GM18861 (cell line): ENCODE measurements around the gene DRD1.
A peak's percentile ranks its signal among the peaks of the same experiment; 100 is the strongest.

Experiments used
- ATAC-seq: cut with Tn5 transposase; IDR thresholded peaks from one replicate; pipeline ENCODE4 v1.9.1; 2021; ENCODE audit not compliant: unreplicated experiment

DRD1 gene

GRCh38 chr5:175444060-175444904, at the start of gene DRD1:
Gene DRD1 (minus strand): TSS chr5:175444182. CDS start chr5:175443099, 1,083 bp downstream.
- ATAC-seq, result peak; percentile 75

- no peak for ATAC-seq
Measured at GRCh38 chr5:175493726-175494125, 49.7 kb upstream of the DRD1 start.

GRCh38 chr5:175493260-175493659, 49.3 kb upstream of the DRD1 start:
- no peak for ATAC-seq

- ATAC-seq, result no peak
Measured at GRCh38 chr5:175491223-175491622, 47.2 kb upstream of the DRD1 start.

- ATAC-seq, result no peak
Measured at GRCh38 chr5:175489693-175490443, 45.9 kb upstream of the DRD1 start.

GRCh38 chr5:175487514-175488222, 43.7 kb upstream of the DRD1 start:
- no peak for ATAC-seq

GRCh38 chr5:175485631-175486030, 41.6 kb upstream of the DRD1 start:
- ATAC-seq, result no peak

GRCh38 chr5:175484829-175485228, 40.8 kb upstream of the DRD1 start:
- no peak for ATAC-seq

- ATAC-seq, result no peak
Measured at GRCh38 chr5:175484322-175484721, 40.3 kb upstream of the DRD1 start.

GRCh38 chr5:175483337-175483736, 39.4 kb upstream of the DRD1 start:
- ATAC-seq, result no peak

- ATAC-seq, result no peak
Measured at GRCh38 chr5:175479125-175479881, 35.3 kb upstream of the DRD1 start.

- ATAC-seq, result peak; percentile 81
Measured at GRCh38 chr5:175478384-175479124, 34.6 kb upstream of the DRD1 start, which contains the start of gene SFXN1. Gene SFXN1 (plus strand): TSS chr5:175478560. CDS start chr5:175492104, 13,544 bp downstream.

GRCh38 chr5:175478008-175478383, 34.0 kb upstream of the DRD1 start:
- no peak for ATAC-seq

- ATAC-seq, result no peak
Measured at GRCh38 chr5:175477440-175477839, 33.5 kb upstream of the DRD1 start.

GRCh38 chr5:175475248-175475647, 31.3 kb upstream of the DRD1 start:
- ATAC-seq, result no peak

- no peak for ATAC-seq
Measured at GRCh38 chr5:175472378-175472777, 28.4 kb upstream of the DRD1 start.

- no peak for ATAC-seq
Measured at GRCh38 chr5:175471628-175472027, 27.6 kb upstream of the DRD1 start.

- no peak for ATAC-seq
Measured at GRCh38 chr5:175471196-175471595, 27.2 kb upstream of the DRD1 start.

- ATAC-seq, result no peak
Measured at GRCh38 chr5:175470781-175471180, 26.8 kb upstream of the DRD1 start.

GRCh38 chr5:175469916-175470315, 25.9 kb upstream of the DRD1 start:
- ATAC-seq, result no peak
